C4-2B (cell line): ENCODE results near the gene MAP7D1.

Source experiments
- CTCF ChIP-seq: fragments of 450-650 bp; conservative IDR thresholded peaks from 2 replicates; pipeline ENCODE4 v1.5.1; 2017; ENCODE audit warnings: mild to moderate bottlenecking
- ZFX ChIP-seq: fragments of 450-650 bp; IDR thresholded peaks from 2 replicates; pipeline ENCODE4 v1.6.1; 2017

GRCh38 chr1:36151845-36152203 lies 4.1 kb upstream of the MAP7D1 start:
- TF ChIP-seq CTCF (no peak), ZFX (no peak)
